Esophagus (tissue), 2 donors: ENCODE data around the gene ATP5F1E. TPM values are rescaled to one million over a fixed set of nuclear protein-coding genes. Genes with fewer than 3 reads are reported as not detected.

Experiments
- H3K27ac ChIP-seq, 2 donors: one replicate each; pipeline ENCODE4 v1.5.1; 2013; ENCODE audit warnings: low read depth in 2 of 2, mild to moderate bottlenecking in 2 of 2, inconsistent platforms in 1 of 2, low read length in 1 of 2, moderate library complexity in 1 of 2
- H3K27me3 ChIP-seq, 2 donors: one replicate each; pipeline ENCODE4 v1.6.1; 2013; ENCODE audit warnings: low read length in 2 of 2, control low read depth in 1 of 2, mild to moderate bottlenecking in 1 of 2; ENCODE audit not compliant: insufficient read depth in 2 of 2, control insufficient read depth in 1 of 2
- H3K36me3 ChIP-seq, 2 donors: one replicate each; pipeline ENCODE4 v1.6.1; 2013; ENCODE audit warnings: low read length in 1 of 2; ENCODE audit not compliant: control insufficient read depth in 2 of 2, insufficient read depth in 2 of 2
- H3K4me1 ChIP-seq, 2 donors: one replicate each; pipeline ENCODE4 v1.6.1; 2013; ENCODE audit warnings: low read length in 1 of 2; ENCODE audit not compliant: control insufficient read depth in 2 of 2, insufficient read depth in 2 of 2
- H3K4me3 ChIP-seq, 2 donors: one replicate each; pipeline ENCODE4 v1.5.1; 2013; ENCODE audit warnings: low read length in 2 of 2, mild to moderate bottlenecking in 2 of 2, low read depth in 1 of 2, moderate library complexity in 1 of 2
- H3K9me3 ChIP-seq, 2 donors: one replicate each; pipeline ENCODE4 v1.6.1; 2013; ENCODE audit warnings: mild to moderate bottlenecking in 2 of 2, low read depth in 1 of 2, low read length in 1 of 2, moderate library complexity in 1 of 2; ENCODE audit not compliant: control insufficient read depth in 2 of 2, insufficient read depth in 1 of 2
- WGBS, 2 donors: extraction: QIAGEN DNeasy Blood & Tissue Kit; methylation state at CpG; one replicate each; pipeline ENCODE4 v1.1.7; 2013; 5-methylcytosine and 5-hydroxymethylcytosine counted together
- polyA plus RNA-seq, 2 donors: library from polyadenylated mRNA; stranded (reverse); fragments of 200-250 nt; gene quantifications; one replicate each; pipeline ENCODE4 v1.2.3, GENCODE V29; 2013
- donor health status: healthy with polysubstance abuse.
- donor health status: Bipolar disorder and iron deficiency.

The ATP5F1E gene
- polyA plus RNA-seq, 2 donors = 36.3 to 50.1 TPM

DNA sequence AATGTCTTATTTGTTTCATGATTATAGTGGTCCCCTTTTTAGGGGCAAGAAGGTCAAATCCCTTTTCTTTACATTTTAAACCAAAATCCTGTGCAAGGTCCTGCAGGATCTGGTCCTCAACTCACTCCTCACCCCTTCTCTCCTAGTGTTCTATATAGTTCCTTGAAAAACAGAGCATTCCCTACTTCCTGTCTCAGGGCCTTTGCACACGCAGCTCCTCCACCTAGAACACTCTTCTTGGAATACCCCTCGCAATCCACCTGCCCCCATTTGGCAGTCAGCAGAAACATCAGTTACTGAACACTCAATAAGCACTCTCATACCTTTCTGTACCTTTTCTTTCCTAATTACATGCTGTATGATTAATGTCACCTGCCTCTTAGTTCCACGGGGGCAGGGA lies 3.2 kb upstream of the ATP5F1E start:
- no peak overlapping the region for H3K4me3 ChIP-seq
- peaks cover 9 to 15% of the 10 kb centered on the region in 2 donors for H3K36me3 ChIP-seq
- WGBS, 2 donors = 94 to 96% methylated on average over 3 of the region's 3 CpGs
- no peak overlapping the region for H3K27ac ChIP-seq
- no peaks in the 10 kb centered on the region for H3K27me3 ChIP-seq
- H3K4me1 ChIP-seq = peaks cover 0 to 2% of the 10 kb centered on the region in 2 donors
- no peaks in the 10 kb centered on the region for H3K9me3 ChIP-seq

DNA sequence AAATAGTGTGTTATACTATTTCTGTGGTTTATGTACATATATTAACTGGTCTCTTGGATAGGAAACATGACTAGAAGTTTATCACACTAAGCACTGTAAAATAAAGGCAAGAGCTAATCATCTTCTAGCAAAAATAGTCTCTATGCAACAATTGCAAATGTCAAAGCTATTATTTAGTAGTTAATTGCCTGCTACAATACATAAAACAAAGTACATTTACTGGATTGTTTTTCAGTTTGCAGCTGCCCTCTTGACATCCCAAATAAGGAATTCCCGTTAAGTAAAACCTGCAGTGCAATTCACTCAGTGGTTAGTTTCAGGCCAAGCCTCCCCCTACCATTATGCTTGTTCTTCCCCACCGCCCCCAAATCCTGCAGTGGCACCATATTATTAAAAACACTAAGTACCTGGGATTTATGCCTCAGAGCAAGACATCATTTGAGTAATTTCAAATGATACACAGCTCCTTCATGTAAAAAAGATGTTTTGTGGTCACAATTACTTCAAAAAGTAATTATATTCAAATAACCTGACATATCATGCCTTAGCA lies 1.6 kb upstream of the ATP5F1E start:
- Histone ChIP-seq H3K36me3 (peaks cover 9 to 15% of the 10 kb centered on the region in 2 donors), H3K27me3 (no peaks in the 10 kb centered on the region), H3K27ac (no peak overlapping the region), H3K9me3 (no peaks in the 10 kb centered on the region), H3K4me3 (no peak overlapping the region), H3K4me1 (no peaks in the 10 kb centered on the region)
- 88 to 92% methylated on average over 2 of the region's 2 CpGs for WGBS, 2 donors

- Histone ChIP-seq H3K36me3 (peaks cover 9 to 15% of the 10 kb centered on the region in 2 donors), H3K9me3 (no peaks in the 10 kb centered on the region), H3K4me3 (peak overlapping the region in 1 of 2 donors; percentile 84), H3K27ac (peak overlapping the region; percentile 93 to 96), H3K27me3 (no peaks in the 10 kb centered on the region), H3K4me1 (no peaks in the 10 kb centered on the region)
- 100% methylated on average over 1 of the region's 1 CpG for WGBS, 2 donors
Measured at GRCh38 chr20:59033093-59033492, 958 bp upstream of the ATP5F1E start.

GRCh38 chr20:59032713-59033059 lies 551 bp upstream of the ATP5F1E start:
- no peaks in the 10 kb centered on the region for H3K9me3 ChIP-seq
- H3K27me3 ChIP-seq = no peaks in the 10 kb centered on the region
- peak overlapping the region; percentile 84 to 97 for H3K4me3 ChIP-seq
- H3K27ac ChIP-seq = peak overlapping the region; percentile 93 to 96
- H3K4me1 ChIP-seq = no peaks in the 10 kb centered on the region
- WGBS, 2 donors = 2% methylated on average over 13 of the region's 13 CpGs
- peaks cover 7 to 13% of the 10 kb centered on the region in 2 donors for H3K36me3 ChIP-seq

GRCh38 chr20:59031564-59032022 lies 542 bp downstream of the ATP5F1E start:
- no peaks in the 10 kb centered on the region for H3K4me1 ChIP-seq
- H3K9me3 ChIP-seq = no peaks in the 10 kb centered on the region
- peak overlapping the region; percentile 93 to 96 for H3K27ac ChIP-seq
- H3K36me3 ChIP-seq = peaks cover 3 to 12% of the 10 kb centered on the region in 2 donors
- peak overlapping the region; percentile 84 to 97 for H3K4me3 ChIP-seq
- no peaks in the 10 kb centered on the region for H3K27me3 ChIP-seq
- 13 to 14% methylated on average over 13 of the region's 13 CpGs for WGBS, 2 donors

GRCh38 chr20:59030911-59031563 lies 1.1 kb downstream of the ATP5F1E start:
- peak overlapping the region in 1 of 2 donors; percentile 26 for H3K27ac ChIP-seq

DNA sequence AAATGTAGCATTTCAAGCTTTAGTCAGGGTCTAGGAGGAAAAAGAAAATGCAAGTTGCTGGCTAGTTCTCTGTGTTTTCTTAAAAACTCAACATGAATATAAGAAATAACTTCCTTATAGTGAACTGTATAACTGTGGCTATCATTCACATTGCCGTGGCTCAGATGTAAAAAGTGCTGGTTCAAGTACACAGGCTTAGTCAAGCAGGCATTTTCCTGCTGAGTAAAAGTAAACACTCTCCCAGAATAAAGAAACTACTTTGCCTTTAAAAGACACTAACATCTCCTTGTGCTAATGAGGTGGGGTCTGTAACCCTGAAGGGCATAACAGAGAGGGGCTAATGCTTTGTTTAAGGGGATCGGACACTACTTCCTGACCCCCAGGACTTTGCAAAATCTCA lies 3.3 kb downstream of the ATP5F1E start:
- peaks cover 0 to 2% of the 10 kb centered on the region in 2 donors for H3K4me1 ChIP-seq
- 40 to 43% methylated on average over 2 of the region's 2 CpGs for WGBS, 2 donors
- H3K4me3 ChIP-seq = peak overlapping the region in 1 of 2 donors; percentile 16
- no peak overlapping the region for H3K27ac ChIP-seq
- peaks cover 13 to 14% of the 10 kb centered on the region in 2 donors for H3K36me3 ChIP-seq
- H3K27me3 ChIP-seq = no peaks in the 10 kb centered on the region
- H3K9me3 ChIP-seq = no peaks in the 10 kb centered on the region

More at GRCh38 chr20:59030911-59031563, 1.1 kb downstream of the ATP5F1E start:
- Histone ChIP-seq H3K36me3 (peaks cover under 1 to 9% of the 10 kb centered on the region in 2 donors), H3K4me1 (no peaks in the 10 kb centered on the region), H3K4me3 (peak overlapping the region; percentile 84 to 97), H3K9me3 (no peaks in the 10 kb centered on the region), H3K27me3 (no peaks in the 10 kb centered on the region)
- 57 to 58% methylated on average over 7 of the region's 7 CpGs for WGBS, 2 donors

GRCh38 chr20:59027741-59028320 lies 4.3 kb downstream of the ATP5F1E start:
- no peak overlapping the region for H3K4me3 ChIP-seq
- H3K27me3 ChIP-seq = no peaks in the 10 kb centered on the region
- H3K9me3 ChIP-seq = no peaks in the 10 kb centered on the region
- peaks cover 13 to 17% of the 10 kb centered on the region in 2 donors for H3K36me3 ChIP-seq
- 81 to 83% methylated on average over 8 of the region's 8 CpGs for WGBS, 2 donors
- peaks cover 0 to 2% of the 10 kb centered on the region in 2 donors for H3K4me1 ChIP-seq
- H3K27ac ChIP-seq = no peak overlapping the region

- peaks cover 13 to 19% of the 10 kb centered on the region in 2 donors for H3K36me3 ChIP-seq
- H3K27me3 ChIP-seq = no peaks in the 10 kb centered on the region
- no peak overlapping the region for H3K4me3 ChIP-seq
- H3K4me1 ChIP-seq = peaks cover 0 to 2% of the 10 kb centered on the region in 2 donors
- no peaks in the 10 kb centered on the region for H3K9me3 ChIP-seq
- H3K27ac ChIP-seq = no peak overlapping the region
- WGBS, 2 donors = 81 to 85% methylated on average over 5 of the region's 5 CpGs
Measured at GRCh38 chr20:59026904-59027740, 5.0 kb downstream of the ATP5F1E start.
